K562 (cell line): Measurements from ENCODE around the gene SMAGP. TPM values are rescaled to one million over a fixed set of nuclear protein-coding genes. Genes with fewer than 3 reads are reported as not detected.
A peak's percentile ranks its signal among the peaks of the same experiment; 100 is the strongest.

Experiments
- CBX1 ChIP-seq: sonication (generic); IDR thresholded peaks from 2 replicates; pipeline ENCODE4 v1.6.1; 2016; ENCODE audit warnings: antibody characterized with exemption, low read depth, mild to moderate bottlenecking
- ERF ChIP-seq: fragments of 450-650 bp; formaldehyde crosslinking; IDR thresholded peaks from 2 replicates; pipeline ENCODE4 v1.4.0; 2020; ENCODE audit warnings: mild to moderate bottlenecking, mixed read lengths
- HDAC8 ChIP-seq: fragments of 450-650 bp; IDR thresholded peaks from 2 replicates; pipeline ENCODE4 v1.6.1; 2016; ENCODE audit warnings: mild to moderate bottlenecking, missing genetic modification characterization, moderate library complexity, missing compliant biosample characterization
- MCM7 ChIP-seq, 2 experiments: fragments of 450-650 bp; IDR thresholded peaks; 2 replicates each; pipeline ENCODE4 v1.6.1; 2016 to 2018
- MEIS2 ChIP-seq: fragments of 450-650 bp; IDR thresholded peaks from 2 replicates; pipeline ENCODE4 v1.6.1; 2014; ENCODE audit warnings: mild to moderate bottlenecking; ENCODE audit not compliant: partially characterized antibody
- PURB ChIP-seq: sonication (generic); formaldehyde crosslinking; IDR thresholded peaks from 2 replicates; pipeline ENCODE4 v1.9.0; 2021; ENCODE audit warnings: low read depth, mild to moderate bottlenecking, missing genetic modification reagents
- RFX1 ChIP-seq: fragments of 450-650 bp; IDR thresholded peaks from 2 replicates; pipeline ENCODE4 v1.6.1; 2016; ENCODE audit warnings: mild to moderate bottlenecking, moderate library complexity
- SAFB2 ChIP-seq: fragments of 200-400 bp; formaldehyde crosslinking; IDR thresholded peaks from 2 replicates; pipeline ENCODE4 v1.6.1; 2018; ENCODE audit warnings: borderline replicate concordance, low read length, low read depth, moderate library complexity; ENCODE audit not compliant: severe bottlenecking
- SMARCB1 ChIP-seq: IDR thresholded peaks from 2 replicates; pipeline ENCODE4 v1.6.1; 2011; ENCODE audit warnings: improper control_type of control experiment, low read depth; ENCODE audit not compliant: insufficient read length
- SNIP1 ChIP-seq: fragments of 450-650 bp; IDR thresholded peaks from 2 replicates; pipeline ENCODE4 v1.7.1; 2017; ENCODE audit warnings: low read depth, mild to moderate bottlenecking
- XRCC5 ChIP-seq: fragments of 200-400 bp; formaldehyde crosslinking; IDR thresholded peaks from 2 replicates; pipeline ENCODE4 v1.6.1; 2017; ENCODE audit warnings: low read depth, mild to moderate bottlenecking, low read length
- ZC3H8 ChIP-seq: fragments of 450-650 bp; IDR thresholded peaks from 2 replicates; pipeline ENCODE4 v1.6.1; 2017
- ZNF589 ChIP-seq: fragments of 200-800 bp; sonication (Bioruptor generic); IDR thresholded peaks from 2 replicates; pipeline ENCODE4 v1.6.1; 2016; ENCODE audit warnings: low read depth, missing genetic modification characterization, missing compliant biosample characterization
- ZSCAN29 ChIP-seq: fragments of 450-650 bp; IDR thresholded peaks from 2 replicates; pipeline ENCODE4 v1.6.1; 2017
- polyA plus RNA-seq, 8 experiments: library from polyadenylated mRNA; depleted of rRNA in 4 of 8; stranded (reverse) in 5 of 8; unstranded in 3 of 8; fragments of >200 nt; fragmentation: Nextera tagmentation in 2 of 8; fragmentation: Illumina TruSeq in 1 of 8; extraction: Ambion mirVana in 2 of 8; extraction: Trizol in 1 of 8; gene quantifications; 2 replicates each; pipeline versions ENCODE4 v1.2.1 to v1.2.3, GENCODE V29; 2011 to 2014; ENCODE audit warnings: inconsistent platforms in 1 of 8, missing spikeins in 1 of 8
- total RNA-seq, 7 experiments: library from RNA; depleted of rRNA in 6 of 7; stranded (reverse); fragments of >200 nt in 6 of 7; fragmentation: Illumina TruSeq in 2 of 7; extraction: Trizol in 2 of 7; gene quantifications; 2 replicates each; pipeline versions ENCODE4 v1.2.1 to v1.2.3, GENCODE V29; 2011 to 2021; ENCODE audit warnings: low replicate concordance in 1 of 7
- TF ChIP-seq, protein P1 (sequence below): IDR thresholded peaks from 2 replicates; pipeline ENCODE4 v1.6.1; 2011; ENCODE audit warnings: borderline replicate concordance, low read depth, mild to moderate bottlenecking, moderate library complexity, low read length; ENCODE audit not compliant: insufficient read depth, poor library complexity, severe bottlenecking
- TF ChIP-seq, protein P2 (sequence below): sonication (generic); formaldehyde crosslinking; IDR thresholded peaks from 2 replicates; pipeline ENCODE4 v1.9.0; 2022; ENCODE audit warnings: mild to moderate bottlenecking, missing genetic modification reagents
- TF ChIP-seq, protein P3 (sequence below): fragments of 450-650 bp; IDR thresholded peaks from 2 replicates; pipeline ENCODE4 v1.6.1; 2016; ENCODE audit warnings: borderline replicate concordance
- TF ChIP-seq, protein P4 (sequence below): fragments of 450-650 bp; formaldehyde crosslinking; IDR thresholded peaks from 2 replicates; pipeline ENCODE4 v1.4.0; 2020; ENCODE audit warnings: mild to moderate bottlenecking, mixed read lengths
- TF ChIP-seq, protein P5 (sequence below): fragments of 250-450 bp; sonication (Bioruptor Pico); IDR thresholded peaks from 2 replicates; pipeline ENCODE4 v1.4.0; 2020; ENCODE audit warnings: mild to moderate bottlenecking, moderate library complexity
- TF ChIP-seq, protein P6 (sequence below): fragments of 450-650 bp; formaldehyde crosslinking; IDR thresholded peaks from 2 replicates; pipeline ENCODE4 v1.4.0; 2020; ENCODE audit warnings: mild to moderate bottlenecking

Gene SMAGP
- total and polyA plus RNA-seq, 9 of the 15 experiments (the other 6 are each of a cell fraction or from before 2014, with no cell fraction given), result 23.1 to 62.3 (median 29.9) TPM

DNA sequence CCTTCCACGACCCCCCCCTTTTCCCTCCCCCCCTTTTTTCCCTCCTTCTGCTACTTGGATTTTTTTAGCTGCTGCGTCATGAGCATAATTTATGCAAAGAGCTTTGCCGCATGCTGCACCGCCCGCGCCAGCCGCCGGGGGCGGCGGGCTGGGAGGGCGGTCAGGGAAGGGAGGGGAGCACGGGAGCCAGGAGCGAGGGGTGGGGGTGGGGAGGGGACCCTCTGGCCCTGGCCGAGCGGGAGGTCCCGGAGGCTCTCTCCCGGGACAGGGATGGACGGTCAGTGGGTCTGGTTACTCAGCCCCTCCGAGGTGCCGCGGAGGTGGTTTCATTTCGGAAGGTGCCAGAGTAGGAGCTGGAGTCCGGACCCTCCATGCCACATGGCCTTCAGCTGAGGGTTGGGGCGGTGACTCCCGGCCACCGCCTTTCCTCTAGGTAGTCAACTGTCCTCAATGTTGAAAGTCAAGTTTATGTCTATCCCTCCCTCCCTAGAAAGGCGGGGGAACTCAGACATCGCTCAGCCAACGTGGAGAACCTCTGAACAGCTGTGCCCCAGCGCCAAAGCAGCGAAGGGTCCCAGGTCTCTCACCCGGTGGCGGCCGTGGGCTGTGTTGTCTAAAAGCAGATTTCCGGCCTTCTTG lies 52.1 kb downstream of the SMAGP start, which contains the start of gene POU6F1 (continued):
- TF ChIP-seq, protein P1, sequence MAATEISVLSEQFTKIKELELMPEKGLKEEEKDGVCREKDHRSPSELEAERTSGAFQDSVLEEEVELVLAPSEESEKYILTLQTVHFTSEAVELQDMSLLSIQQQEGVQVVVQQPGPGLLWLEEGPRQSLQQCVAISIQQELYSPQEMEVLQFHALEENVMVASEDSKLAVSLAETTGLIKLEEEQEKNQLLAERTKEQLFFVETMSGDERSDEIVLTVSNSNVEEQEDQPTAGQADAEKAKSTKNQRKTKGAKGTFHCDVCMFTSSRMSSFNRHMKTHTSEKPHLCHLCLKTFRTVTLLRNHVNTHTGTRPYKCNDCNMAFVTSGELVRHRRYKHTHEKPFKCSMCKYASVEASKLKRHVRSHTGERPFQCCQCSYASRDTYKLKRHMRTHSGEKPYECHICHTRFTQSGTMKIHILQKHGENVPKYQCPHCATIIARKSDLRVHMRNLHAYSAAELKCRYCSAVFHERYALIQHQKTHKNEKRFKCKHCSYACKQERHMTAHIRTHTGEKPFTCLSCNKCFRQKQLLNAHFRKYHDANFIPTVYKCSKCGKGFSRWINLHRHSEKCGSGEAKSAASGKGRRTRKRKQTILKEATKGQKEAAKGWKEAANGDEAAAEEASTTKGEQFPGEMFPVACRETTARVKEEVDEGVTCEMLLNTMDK, result peak; percentile 54
- TF ChIP-seq XRCC5 (no peak), ZC3H8 (no peak), MEIS2 (no peak), PURB (CRISPR knock-in tag) (no peak), RFX1 (no peak), SMARCB1 (no peak), HDAC8 (tag) (no peak), MCM7 (IDR thresholded peaks at IDR 0.05) (no peak), SNIP1 (no peak), ZSCAN29 (no peak), ERF (CRISPR knock-in tag) (no peak), ZNF589 (CRISPR knock-in tag) (0 out of 2 replicates have a peak, but pooled peaks have one; percentile 76), SAFB2 (no peak), CBX1 (0 out of 2 replicates have a peak, but pooled peaks have one; percentile 6)
- TF ChIP-seq, protein P2, sequence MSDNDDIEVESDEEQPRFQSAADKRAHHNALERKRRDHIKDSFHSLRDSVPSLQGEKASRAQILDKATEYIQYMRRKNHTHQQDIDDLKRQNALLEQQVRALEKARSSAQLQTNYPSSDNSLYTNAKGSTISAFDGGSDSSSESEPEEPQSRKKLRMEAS, result peak; percentile 38; the same call in 1 of the 2 replicates
- TF ChIP-seq, protein P3, sequence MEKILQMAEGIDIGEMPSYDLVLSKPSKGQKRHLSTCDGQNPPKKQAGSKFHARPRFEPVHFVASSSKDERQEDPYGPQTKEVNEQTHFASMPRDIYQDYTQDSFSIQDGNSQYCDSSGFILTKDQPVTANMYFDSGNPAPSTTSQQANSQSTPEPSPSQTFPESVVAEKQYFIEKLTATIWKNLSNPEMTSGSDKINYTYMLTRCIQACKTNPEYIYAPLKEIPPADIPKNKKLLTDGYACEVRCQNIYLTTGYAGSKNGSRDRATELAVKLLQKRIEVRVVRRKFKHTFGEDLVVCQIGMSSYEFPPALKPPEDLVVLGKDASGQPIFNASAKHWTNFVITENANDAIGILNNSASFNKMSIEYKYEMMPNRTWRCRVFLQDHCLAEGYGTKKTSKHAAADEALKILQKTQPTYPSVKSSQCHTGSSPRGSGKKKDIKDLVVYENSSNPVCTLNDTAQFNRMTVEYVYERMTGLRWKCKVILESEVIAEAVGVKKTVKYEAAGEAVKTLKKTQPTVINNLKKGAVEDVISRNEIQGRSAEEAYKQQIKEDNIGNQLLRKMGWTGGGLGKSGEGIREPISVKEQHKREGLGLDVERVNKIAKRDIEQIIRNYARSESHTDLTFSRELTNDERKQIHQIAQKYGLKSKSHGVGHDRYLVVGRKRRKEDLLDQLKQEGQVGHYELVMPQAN, result peak; percentile 74; the same call in 1 of the 2 replicates
- TF ChIP-seq, protein P4, sequence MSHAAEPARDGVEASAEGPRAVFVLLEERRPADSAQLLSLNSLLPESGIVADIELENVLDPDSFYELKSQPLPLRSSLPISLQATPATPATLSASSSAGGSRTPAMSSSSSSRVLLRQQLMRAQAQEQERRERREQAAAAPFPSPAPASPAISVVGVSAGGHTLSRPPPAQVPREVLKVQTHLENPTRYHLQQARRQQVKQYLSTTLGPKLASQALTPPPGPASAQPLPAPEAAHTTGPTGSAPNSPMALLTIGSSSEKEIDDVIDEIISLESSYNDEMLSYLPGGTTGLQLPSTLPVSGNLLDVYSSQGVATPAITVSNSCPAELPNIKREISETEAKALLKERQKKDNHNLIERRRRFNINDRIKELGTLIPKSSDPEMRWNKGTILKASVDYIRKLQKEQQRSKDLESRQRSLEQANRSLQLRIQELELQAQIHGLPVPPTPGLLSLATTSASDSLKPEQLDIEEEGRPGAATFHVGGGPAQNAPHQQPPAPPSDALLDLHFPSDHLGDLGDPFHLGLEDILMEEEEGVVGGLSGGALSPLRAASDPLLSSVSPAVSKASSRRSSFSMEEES, result no peak
- TF ChIP-seq, protein P5, sequence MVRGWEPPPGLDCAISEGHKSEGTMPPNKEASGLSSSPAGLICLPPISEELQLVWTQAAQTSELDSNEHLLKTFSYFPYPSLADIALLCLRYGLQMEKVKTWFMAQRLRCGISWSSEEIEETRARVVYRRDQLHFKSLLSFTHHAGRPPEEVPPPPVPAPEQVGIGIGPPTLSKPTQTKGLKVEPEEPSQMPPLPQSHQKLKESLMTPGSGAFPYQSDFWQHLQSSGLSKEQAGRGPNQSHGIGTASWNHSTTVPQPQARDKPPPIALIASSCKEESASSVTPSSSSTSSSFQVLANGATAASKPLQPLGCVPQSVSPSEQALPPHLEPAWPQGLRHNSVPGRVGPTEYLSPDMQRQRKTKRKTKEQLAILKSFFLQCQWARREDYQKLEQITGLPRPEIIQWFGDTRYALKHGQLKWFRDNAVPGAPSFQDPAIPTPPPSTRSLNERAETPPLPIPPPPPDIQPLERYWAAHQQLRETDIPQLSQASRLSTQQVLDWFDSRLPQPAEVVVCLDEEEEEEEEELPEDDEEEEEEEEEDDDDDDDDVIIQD (CRISPR knock-in tag), result no peak
- TF ChIP-seq, protein P6, sequence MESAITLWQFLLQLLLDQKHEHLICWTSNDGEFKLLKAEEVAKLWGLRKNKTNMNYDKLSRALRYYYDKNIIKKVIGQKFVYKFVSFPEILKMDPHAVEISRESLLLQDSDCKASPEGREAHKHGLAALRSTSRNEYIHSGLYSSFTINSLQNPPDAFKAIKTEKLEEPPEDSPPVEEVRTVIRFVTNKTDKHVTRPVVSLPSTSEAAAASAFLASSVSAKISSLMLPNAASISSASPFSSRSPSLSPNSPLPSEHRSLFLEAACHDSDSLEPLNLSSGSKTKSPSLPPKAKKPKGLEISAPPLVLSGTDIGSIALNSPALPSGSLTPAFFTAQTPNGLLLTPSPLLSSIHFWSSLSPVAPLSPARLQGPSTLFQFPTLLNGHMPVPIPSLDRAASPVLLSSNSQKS (CRISPR knock-in tag), result no peak
